GM23338 (cell line): Measurements from ENCODE around the gene BRD3.

ENCODE experiments used
- ETS1 ChIP-seq: IDR thresholded peaks from 2 replicates; pipeline ENCODE4 v1.6.1; 2016; ENCODE audit warnings: antibody characterized with exemption
- EZH2 ChIP-seq: fragments of 200-600 bp; sonication (generic); IDR thresholded peaks from one replicate; pipeline ENCODE4 v1.8.0; 2017; ENCODE audit warnings: antibody characterized with exemption, mild to moderate bottlenecking, low read depth; ENCODE audit not compliant: unreplicated experiment
- EZH2phosphoT487 ChIP-seq: fragments of 200-600 bp; sonication (generic); IDR thresholded peaks from one replicate; pipeline ENCODE4 v1.8.1; 2018; ENCODE audit warnings: antibody characterized with exemption; ENCODE audit not compliant: unreplicated experiment
- POLR2AphosphoS5 ChIP-seq: IDR thresholded peaks from 2 replicates; pipeline ENCODE4 v1.6.1; 2016; ENCODE audit warnings: antibody characterized with exemption, low read depth
- ZNF114 ChIP-seq: fragments of 250-450 bp; sonication (Bioruptor Pico); IDR thresholded peaks from 2 replicates; pipeline ENCODE4 v1.5.0; 2020; ENCODE audit warnings: mild to moderate bottlenecking, moderate library complexity
- ZNF331 ChIP-seq: fragments of 250-450 bp; sonication (Bioruptor Pico); IDR thresholded peaks from 2 replicates; pipeline ENCODE4 v1.5.0; 2020; ENCODE audit warnings: low read depth, mild to moderate bottlenecking, moderate library complexity
- TF ChIP-seq, protein P1 (sequence below), 2 experiments: fragments of 200-600 bp in 1 of 2; sonication (generic) in 1 of 2; conservative IDR thresholded peaks; 2 replicates each; pipeline versions ENCODE4 v1.5.1 to v1.6.1; 2016 to 2017; ENCODE audit warnings: antibody characterized with exemption in 2 of 2, low read depth in 2 of 2, mild to moderate bottlenecking in 2 of 2, moderate library complexity in 1 of 2
- TF ChIP-seq, protein P2 (sequence below): IDR thresholded peaks from one replicate; pipeline ENCODE4 v1.6.1; 2018; ENCODE audit warnings: antibody characterized with exemption; ENCODE audit not compliant: unreplicated experiment

GRCh38 chr9:134112561-134112960, 44.7 kb upstream of the BRD3 start:
- no peak for TF ChIP-seq ETS1
- no peak for TF ChIP-seq POLR2AphosphoS5
- no peak for TF ChIP-seq EZH2phosphoT487
- TF ChIP-seq, protein P1, sequence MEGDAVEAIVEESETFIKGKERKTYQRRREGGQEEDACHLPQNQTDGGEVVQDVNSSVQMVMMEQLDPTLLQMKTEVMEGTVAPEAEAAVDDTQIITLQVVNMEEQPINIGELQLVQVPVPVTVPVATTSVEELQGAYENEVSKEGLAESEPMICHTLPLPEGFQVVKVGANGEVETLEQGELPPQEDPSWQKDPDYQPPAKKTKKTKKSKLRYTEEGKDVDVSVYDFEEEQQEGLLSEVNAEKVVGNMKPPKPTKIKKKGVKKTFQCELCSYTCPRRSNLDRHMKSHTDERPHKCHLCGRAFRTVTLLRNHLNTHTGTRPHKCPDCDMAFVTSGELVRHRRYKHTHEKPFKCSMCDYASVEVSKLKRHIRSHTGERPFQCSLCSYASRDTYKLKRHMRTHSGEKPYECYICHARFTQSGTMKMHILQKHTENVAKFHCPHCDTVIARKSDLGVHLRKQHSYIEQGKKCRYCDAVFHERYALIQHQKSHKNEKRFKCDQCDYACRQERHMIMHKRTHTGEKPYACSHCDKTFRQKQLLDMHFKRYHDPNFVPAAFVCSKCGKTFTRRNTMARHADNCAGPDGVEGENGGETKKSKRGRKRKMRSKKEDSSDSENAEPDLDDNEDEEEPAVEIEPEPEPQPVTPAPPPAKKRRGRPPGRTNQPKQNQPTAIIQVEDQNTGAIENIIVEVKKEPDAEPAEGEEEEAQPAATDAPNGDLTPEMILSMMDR (conservative IDR thresholded peaks at IDR 0.05; ENCODE audit: low read depth in 2 of 2) = no peak
- no peak for TF ChIP-seq EZH2
- no peak for TF ChIP-seq ZNF114
- TF ChIP-seq ZNF331 (CRISPR knock-in tag) = no peak
- TF ChIP-seq, protein P2, sequence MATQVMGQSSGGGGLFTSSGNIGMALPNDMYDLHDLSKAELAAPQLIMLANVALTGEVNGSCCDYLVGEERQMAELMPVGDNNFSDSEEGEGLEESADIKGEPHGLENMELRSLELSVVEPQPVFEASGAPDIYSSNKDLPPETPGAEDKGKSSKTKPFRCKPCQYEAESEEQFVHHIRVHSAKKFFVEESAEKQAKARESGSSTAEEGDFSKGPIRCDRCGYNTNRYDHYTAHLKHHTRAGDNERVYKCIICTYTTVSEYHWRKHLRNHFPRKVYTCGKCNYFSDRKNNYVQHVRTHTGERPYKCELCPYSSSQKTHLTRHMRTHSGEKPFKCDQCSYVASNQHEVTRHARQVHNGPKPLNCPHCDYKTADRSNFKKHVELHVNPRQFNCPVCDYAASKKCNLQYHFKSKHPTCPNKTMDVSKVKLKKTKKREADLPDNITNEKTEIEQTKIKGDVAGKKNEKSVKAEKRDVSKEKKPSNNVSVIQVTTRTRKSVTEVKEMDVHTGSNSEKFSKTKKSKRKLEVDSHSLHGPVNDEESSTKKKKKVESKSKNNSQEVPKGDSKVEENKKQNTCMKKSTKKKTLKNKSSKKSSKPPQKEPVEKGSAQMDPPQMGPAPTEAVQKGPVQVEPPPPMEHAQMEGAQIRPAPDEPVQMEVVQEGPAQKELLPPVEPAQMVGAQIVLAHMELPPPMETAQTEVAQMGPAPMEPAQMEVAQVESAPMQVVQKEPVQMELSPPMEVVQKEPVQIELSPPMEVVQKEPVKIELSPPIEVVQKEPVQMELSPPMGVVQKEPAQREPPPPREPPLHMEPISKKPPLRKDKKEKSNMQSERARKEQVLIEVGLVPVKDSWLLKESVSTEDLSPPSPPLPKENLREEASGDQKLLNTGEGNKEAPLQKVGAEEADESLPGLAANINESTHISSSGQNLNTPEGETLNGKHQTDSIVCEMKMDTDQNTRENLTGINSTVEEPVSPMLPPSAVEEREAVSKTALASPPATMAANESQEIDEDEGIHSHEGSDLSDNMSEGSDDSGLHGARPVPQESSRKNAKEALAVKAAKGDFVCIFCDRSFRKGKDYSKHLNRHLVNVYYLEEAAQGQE = no peak
